GM19395 (cell line): ENCODE data around the gene SYT15.
A peak's percentile ranks its signal among the peaks of the same experiment; 100 is the strongest.
"Not testable (repeated sequence)": the region's sequence is repeated elsewhere in the genome, so short reads cannot be mapped to it uniquely, and the experiment has no call there.

Experiments
- ATAC-seq: cut with Tn5 transposase; IDR thresholded peaks from one replicate; pipeline ENCODE4 v1.9.1; 2021; ENCODE audit warnings: mild to moderate bottlenecking, moderate library complexity; ENCODE audit not compliant: unreplicated experiment

SYT15 gene

GRCh38 chr10:46556515-46557318, 22.2 kb upstream of the SYT15 start, which contains the start of gene GPRIN2:
GPRIN2 (minus strand) TSS chr10:46556658; CDS start chr10:46550736, 5,922 bp downstream.
- ATAC-seq, result no peak

GRCh38 chr10:46557319-46558121, 21.4 kb upstream of the SYT15 start:
- no peak for ATAC-seq

- ATAC-seq, result no peak
Measured at GRCh38 chr10:46558122-46558391, 20.9 kb upstream of the SYT15 start.

GRCh38 chr10:46558392-46559185, 20.3 kb upstream of the SYT15 start:
- no peak for ATAC-seq

GRCh38 chr10:46559231-46559671, 19.7 kb upstream of the SYT15 start:
- ATAC-seq, result no peak

- no peak for ATAC-seq
Measured at GRCh38 chr10:46560381-46560780, 18.5 kb upstream of the SYT15 start.

- no peak for ATAC-seq
Measured at GRCh38 chr10:46560952-46561351, 18.0 kb upstream of the SYT15 start.

GRCh38 chr10:46565591-46566332, 13.2 kb upstream of the SYT15 start:
- ATAC-seq, result peak; percentile 91

GRCh38 chr10:46567151-46567550, 11.8 kb upstream of the SYT15 start:
- not testable (repeated sequence) for ATAC-seq

- not testable (repeated sequence) for ATAC-seq
Measured at GRCh38 chr10:46570655-46571054, 8.3 kb upstream of the SYT15 start.

GRCh38 chr10:46572765-46573164, 6.2 kb upstream of the SYT15 start:
- ATAC-seq, result not testable (repeated sequence)

- ATAC-seq, result not testable (repeated sequence)
Measured at GRCh38 chr10:46573314-46573713, 5.6 kb upstream of the SYT15 start.

GRCh38 chr10:46573884-46574283, 5.0 kb upstream of the SYT15 start:
- not testable (repeated sequence) for ATAC-seq

GRCh38 chr10:46577624-46578473, 1.1 kb upstream of the SYT15 start:
- not testable (repeated sequence) for ATAC-seq

- not testable (repeated sequence) for ATAC-seq
Measured at GRCh38 chr10:46579378-46579777, 450 bp downstream of the SYT15 start.

GRCh38 chr10:46581997-46582396, 3.1 kb downstream of the SYT15 start:
- ATAC-seq, result not testable (repeated sequence)

- ATAC-seq, result not testable (repeated sequence)
Measured at GRCh38 chr10:46582568-46582967, 3.6 kb downstream of the SYT15 start.

- ATAC-seq, result not testable (repeated sequence)
Measured at GRCh38 chr10:46584196-46584595, 5.3 kb downstream of the SYT15 start.

- ATAC-seq, result not testable (repeated sequence)
Measured at GRCh38 chr10:46585246-46585645, 6.3 kb downstream of the SYT15 start.
